Smooth muscle cell (in vitro differentiated cells): ENCODE results near the gene HMCN2. TPM values are rescaled to one million over a fixed set of nuclear protein-coding genes. Genes with fewer than 3 reads are reported as not detected.

Source experiments
- DNase-seq: peaks from one replicate; lab custom pipeline; 2025; ENCODE audit not compliant: unreplicated experiment; lab: John Stamatoyannopoulos, UW
- H2AFZ ChIP-seq: fragments of 200-600 bp; sonication (generic); 2 replicates; pipeline ENCODE4 v1.6.0; 2016; ENCODE audit warnings: antibody characterized with exemption, low read depth, mild to moderate bottlenecking
- H3F3A ChIP-seq: fragments of 200-600 bp; sonication (generic); 2 replicates; pipeline ENCODE4 v1.6.0; 2017; ENCODE audit warnings: antibody characterized with exemption, low read depth
- H3K27ac ChIP-seq: fragments of 200-600 bp; sonication (generic); 2 replicates; pipeline ENCODE4 v1.5.1; 2016; ENCODE audit warnings: low read depth, mild to moderate bottlenecking
- H3K27me3 ChIP-seq: fragments of 200-600 bp; sonication (generic); 2 replicates; pipeline ENCODE4 v1.6.1; 2016; ENCODE audit warnings: low read depth, mild to moderate bottlenecking
- H3K36me3 ChIP-seq: fragments of 200-600 bp; sonication (generic); 2 replicates; pipeline ENCODE4 v1.5.1; 2016; ENCODE audit warnings: low read depth
- H3K4me1 ChIP-seq: fragments of 200-600 bp; sonication (generic); 2 replicates; pipeline ENCODE4 v1.5.1; 2016; ENCODE audit warnings: low read depth
- H3K4me2 ChIP-seq: fragments of 200-600 bp; sonication (generic); 2 replicates; pipeline ENCODE4 v1.6.0; 2016; ENCODE audit warnings: mild to moderate bottlenecking
- H3K4me3 ChIP-seq: fragments of 200-600 bp; sonication (generic); 2 replicates; pipeline ENCODE4 v1.5.1; 2016; ENCODE audit warnings: mild to moderate bottlenecking
- H3K79me2 ChIP-seq: fragments of 200-600 bp; sonication (generic); 2 replicates; pipeline ENCODE4 v1.6.0; 2016; ENCODE audit warnings: low read depth, mild to moderate bottlenecking
- H3K9ac ChIP-seq: fragments of 200-600 bp; sonication (generic); 2 replicates; pipeline ENCODE4 v1.6.0; 2016; ENCODE audit warnings: low read depth
- H3K9me3 ChIP-seq: fragments of 200-600 bp; sonication (generic); replicated peaks from 2 replicates; pipeline ENCODE4 v1.5.1; 2016; ENCODE audit warnings: low read depth
- H4K20me1 ChIP-seq: fragments of 200-600 bp; sonication (generic); 2 replicates; pipeline ENCODE4 v1.6.0; 2016; ENCODE audit warnings: low read depth
- WGBS: methylation state at CpG from one replicate; pipeline ENCODE4 v1.1.7; 2016; ENCODE audit warnings: low lambda C conversion rate; 5-methylcytosine and 5-hydroxymethylcytosine counted together
- polyA plus RNA-seq: library from polyadenylated mRNA; unstranded; fragments of >200 nt; fragmentation: Nextera tagmentation; extraction: Ambion mirVana; gene quantifications from 2 replicates; pipeline ENCODE4 v1.2.1, GENCODE V29; 2016
- total RNA-seq: library from RNA; depleted of rRNA; stranded (reverse); fragments of >200 nt; gene quantifications from 2 replicates; pipeline ENCODE4 v1.2.3, GENCODE V29; 2014
- TF ChIP-seq, protein P1 (sequence below): fragments of 200-600 bp; sonication (generic); IDR thresholded peaks from 2 replicates; pipeline ENCODE4 v1.5.1; 2017; ENCODE audit warnings: borderline replicate concordance, mild to moderate bottlenecking, antibody characterized with exemption; ENCODE audit not compliant: insufficient read depth, poor library complexity, severe bottlenecking

Gene HMCN2
- total and polyA plus RNA-seq, 2 experiments from 2014 or later: under 0.01 TPM; not detected in 1

DNA sequence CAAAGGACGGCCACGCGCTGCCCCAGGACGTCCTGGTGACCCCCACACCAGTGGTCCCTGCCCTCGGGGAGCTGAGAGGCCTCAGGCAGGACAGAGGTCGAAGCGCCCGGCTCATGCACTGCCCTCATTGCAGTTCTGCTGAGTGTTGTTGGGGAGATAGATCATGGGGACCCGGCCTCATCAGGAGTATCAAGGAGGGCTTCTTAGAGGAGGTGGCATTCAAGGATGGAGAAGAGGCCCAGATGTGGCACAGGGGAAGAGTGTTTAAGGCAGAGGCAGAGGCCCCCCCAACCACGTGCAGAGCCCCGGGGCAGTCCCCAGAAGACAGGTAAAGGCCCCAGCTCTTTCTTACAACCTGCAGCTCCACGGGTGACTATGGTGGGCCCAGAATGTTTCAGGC lies 205.4 kb downstream of the HMCN2 start:
- Histone ChIP-seq H3K79me2 (no peaks in the 10 kb centered on the region), H2AFZ (no peak overlapping the region), H3K9me3 (no peaks in the 10 kb centered on the region), H3K4me2 (no peak overlapping the region), H3K27ac (no peak overlapping the region), H4K20me1 (no peaks in the 10 kb centered on the region), H3K9ac (no peak overlapping the region), H3K4me3 (no peak overlapping the region), H3K27me3 (no peaks in the 10 kb centered on the region), H3K36me3 (no peaks in the 10 kb centered on the region), H3K4me1 (peaks cover 17% of the 10 kb centered on the region), H3F3A (no peaks in the 10 kb centered on the region)
- TF ChIP-seq, protein P1, sequence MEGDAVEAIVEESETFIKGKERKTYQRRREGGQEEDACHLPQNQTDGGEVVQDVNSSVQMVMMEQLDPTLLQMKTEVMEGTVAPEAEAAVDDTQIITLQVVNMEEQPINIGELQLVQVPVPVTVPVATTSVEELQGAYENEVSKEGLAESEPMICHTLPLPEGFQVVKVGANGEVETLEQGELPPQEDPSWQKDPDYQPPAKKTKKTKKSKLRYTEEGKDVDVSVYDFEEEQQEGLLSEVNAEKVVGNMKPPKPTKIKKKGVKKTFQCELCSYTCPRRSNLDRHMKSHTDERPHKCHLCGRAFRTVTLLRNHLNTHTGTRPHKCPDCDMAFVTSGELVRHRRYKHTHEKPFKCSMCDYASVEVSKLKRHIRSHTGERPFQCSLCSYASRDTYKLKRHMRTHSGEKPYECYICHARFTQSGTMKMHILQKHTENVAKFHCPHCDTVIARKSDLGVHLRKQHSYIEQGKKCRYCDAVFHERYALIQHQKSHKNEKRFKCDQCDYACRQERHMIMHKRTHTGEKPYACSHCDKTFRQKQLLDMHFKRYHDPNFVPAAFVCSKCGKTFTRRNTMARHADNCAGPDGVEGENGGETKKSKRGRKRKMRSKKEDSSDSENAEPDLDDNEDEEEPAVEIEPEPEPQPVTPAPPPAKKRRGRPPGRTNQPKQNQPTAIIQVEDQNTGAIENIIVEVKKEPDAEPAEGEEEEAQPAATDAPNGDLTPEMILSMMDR: no peak
- no peak for DNase-seq
- 95% methylated on average over 12 of the region's 12 CpGs for WGBS

DNA sequence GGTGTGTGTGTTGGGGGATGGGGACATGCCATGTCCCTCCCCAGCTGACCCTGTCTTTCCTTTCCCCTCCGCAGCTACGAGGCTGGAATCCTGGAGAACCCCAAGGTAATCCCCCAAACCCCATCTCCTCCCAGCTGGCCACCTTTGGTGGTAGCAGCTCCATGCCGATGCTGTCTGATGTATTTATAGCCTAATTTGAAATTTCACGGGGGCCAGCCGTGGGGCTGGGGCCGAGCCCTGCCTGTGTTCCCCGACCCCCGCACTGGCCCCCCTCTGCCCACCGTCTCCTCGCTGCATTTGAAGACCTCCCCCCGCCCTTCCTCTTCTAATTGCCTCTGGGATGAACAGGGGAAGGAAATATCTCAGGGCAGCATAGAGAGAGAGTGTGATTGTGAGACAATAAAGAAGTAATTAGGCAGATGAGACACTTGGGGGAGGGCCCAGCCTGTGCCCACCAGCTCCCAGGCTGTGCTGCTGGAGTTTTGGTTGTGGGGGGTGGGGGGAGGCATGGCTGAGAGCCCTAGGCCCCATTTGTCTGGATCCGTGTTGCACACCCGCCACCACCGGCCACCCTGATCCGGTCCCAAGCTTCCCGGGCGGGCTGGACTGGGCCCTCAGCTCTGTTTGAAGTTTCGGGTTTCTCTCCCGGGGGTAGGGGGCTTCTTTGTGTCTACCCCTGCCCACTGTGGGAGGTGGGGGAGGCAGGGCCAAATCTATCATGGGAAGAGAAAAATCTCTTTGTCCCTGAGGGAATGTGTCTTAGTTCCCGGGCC lies 206.0 kb downstream of the HMCN2 start:
- Histone ChIP-seq H3K9ac (no peak overlapping the region), H3K9me3 (no peaks in the 10 kb centered on the region), H2AFZ (no peak overlapping the region), H3K4me2 (no peak overlapping the region), H3K4me3 (no peak overlapping the region), H3K27me3 (no peaks in the 10 kb centered on the region), H3K4me1 (peaks cover 17% of the 10 kb centered on the region), H3K79me2 (no peaks in the 10 kb centered on the region), H3F3A (no peaks in the 10 kb centered on the region), H3K27ac (no peak overlapping the region), H4K20me1 (no peaks in the 10 kb centered on the region), H3K36me3 (no peaks in the 10 kb centered on the region)
- WGBS: 92% methylated on average over 20 of the region's 20 CpGs
- no peak for DNase-seq
- TF ChIP-seq, protein P1: no peak

DNA sequence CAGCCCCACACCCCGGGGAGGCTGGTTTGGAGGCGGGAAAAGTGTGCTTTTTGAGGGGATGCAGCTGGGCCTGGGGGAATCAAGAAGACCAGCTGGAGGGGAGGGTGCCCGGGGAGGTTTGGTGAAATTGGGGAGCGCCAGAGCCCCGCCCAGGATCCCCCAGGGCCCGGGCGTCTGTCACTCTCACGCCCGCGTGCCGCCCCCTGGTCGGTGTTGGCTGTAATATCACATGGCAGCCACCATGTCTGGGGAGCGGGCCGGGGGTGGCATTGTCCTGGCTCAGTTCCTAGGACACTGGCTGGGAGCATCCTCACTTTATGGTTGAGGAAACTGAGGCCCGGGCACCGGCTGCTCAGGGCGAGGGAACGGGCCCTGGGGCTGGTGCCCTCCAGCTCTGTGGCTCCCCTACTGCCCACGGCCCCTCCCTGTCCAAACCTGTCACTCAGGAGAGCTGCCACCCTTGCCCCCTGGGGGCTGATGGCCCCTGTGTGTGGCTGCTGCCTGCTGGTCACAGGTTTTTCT lies 206.7 kb downstream of the HMCN2 start:
- no peaks in the 10 kb centered on the region for H3K9me3 ChIP-seq
- H2AFZ ChIP-seq: no peak overlapping the region
- H3K4me1 ChIP-seq: peaks cover 14% of the 10 kb centered on the region
- TF ChIP-seq, protein P1: no peak
- no peak overlapping the region for H3K9ac ChIP-seq
- no peaks in the 10 kb centered on the region for H4K20me1 ChIP-seq
- H3K27me3 ChIP-seq: no peaks in the 10 kb centered on the region
- WGBS: 93% methylated on average over 10 of the region's 19 CpGs
- H3F3A ChIP-seq: no peaks in the 10 kb centered on the region
- H3K4me2 ChIP-seq: no peak overlapping the region
- H3K79me2 ChIP-seq: no peaks in the 10 kb centered on the region
- no peak overlapping the region for H3K27ac ChIP-seq
- H3K36me3 ChIP-seq: no peaks in the 10 kb centered on the region
- no peak overlapping the region for H3K4me3 ChIP-seq
- no peak for DNase-seq
